Stimulated activated naive CD8-positive, alpha-beta T cell treated with anti-CD3 and anti-CD28 coated beads, Interleukin-15, Interleukin-2, amounts not matched to agents 100 ng/mL and 50 ng/mL, for 24 hours (primary cell): ENCODE data around the gene MAD1L1.
A peak's percentile ranks its signal among the peaks of the same experiment; 100 is the strongest.

Experiments
- H3K27ac Mint-ChIP-seq: one replicate; pipeline ENCODE4 v1.8.0; 2021; ENCODE audit warnings: mild to moderate bottlenecking, mixed read lengths
- H3K27me3 Mint-ChIP-seq: one replicate; pipeline ENCODE4 v1.8.0; 2021; ENCODE audit warnings: mixed read lengths
- H3K36me3 Mint-ChIP-seq: one replicate; pipeline ENCODE4 v1.8.0; 2021; ENCODE audit warnings: low read depth, mixed read lengths
- H3K4me1 Mint-ChIP-seq: one replicate; pipeline ENCODE4 v1.8.0; 2021; ENCODE audit warnings: low read depth, mixed read lengths
- H3K4me3 Mint-ChIP-seq: one replicate; pipeline ENCODE4 v1.8.0; 2021; ENCODE audit warnings: mild to moderate bottlenecking, mixed read lengths
- H3K9me3 Mint-ChIP-seq: one replicate; pipeline ENCODE4 v1.8.0; 2021; ENCODE audit warnings: mixed read lengths

Gene MAD1L1

GRCh38 chr7:1993776-1994740 is 238.7 kb downstream of the MAD1L1 start:
- no peaks in the 10 kb centered on the region for H3K36me3 Mint-ChIP-seq
- no peaks in the 10 kb centered on the region for H3K9me3 Mint-ChIP-seq
- no peak overlapping the region for H3K4me3 Mint-ChIP-seq
- peaks cover 3% of the 10 kb centered on the region for H3K4me1 Mint-ChIP-seq
- no peaks in the 10 kb centered on the region for H3K27me3 Mint-ChIP-seq
- H3K27ac Mint-ChIP-seq = peak overlapping the region; percentile 57

GRCh38 chr7:1993031-1993695 is 239.6 kb downstream of the MAD1L1 start:
- H3K27me3 Mint-ChIP-seq = no peaks in the 10 kb centered on the region
- H3K9me3 Mint-ChIP-seq = no peaks in the 10 kb centered on the region
- no peaks in the 10 kb centered on the region for H3K36me3 Mint-ChIP-seq
- H3K4me1 Mint-ChIP-seq = peaks cover 3% of the 10 kb centered on the region
- no peak overlapping the region for H3K4me3 Mint-ChIP-seq
- H3K27ac Mint-ChIP-seq = no peak overlapping the region

- Mint-ChIP-seq H3K27ac (no peak overlapping the region), H3K36me3 (no peaks in the 10 kb centered on the region), H3K27me3 (no peaks in the 10 kb centered on the region), H3K4me3 (no peak overlapping the region), H3K9me3 (no peaks in the 10 kb centered on the region), H3K4me1 (peaks cover 8% of the 10 kb centered on the region)
Observed at GRCh38 chr7:1992554-1992953, 240.2 kb downstream of the MAD1L1 start.

- Mint-ChIP-seq H3K4me1 (peaks cover 19% of the 10 kb centered on the region), H3K27ac (no peak overlapping the region), H3K36me3 (peaks cover 7% of the 10 kb centered on the region), H3K4me3 (no peak overlapping the region), H3K27me3 (no peaks in the 10 kb centered on the region), H3K9me3 (no peaks in the 10 kb centered on the region)
Observed at GRCh38 chr7:1990001-1990670, 242.6 kb downstream of the MAD1L1 start.

- H3K27ac Mint-ChIP-seq = no peak overlapping the region
- peaks cover 19% of the 10 kb centered on the region for H3K4me1 Mint-ChIP-seq
- H3K9me3 Mint-ChIP-seq = no peaks in the 10 kb centered on the region
- peaks cover 14% of the 10 kb centered on the region for H3K36me3 Mint-ChIP-seq
- H3K4me3 Mint-ChIP-seq = no peak overlapping the region
- H3K27me3 Mint-ChIP-seq = no peaks in the 10 kb centered on the region
Observed at GRCh38 chr7:1989049-1989860, 243.5 kb downstream of the MAD1L1 start.

GRCh38 chr7:1988533-1988930 is 244.2 kb downstream of the MAD1L1 start:
- Mint-ChIP-seq H3K36me3 (peaks cover 14% of the 10 kb centered on the region), H3K4me3 (no peak overlapping the region), H3K9me3 (no peaks in the 10 kb centered on the region), H3K27ac (no peak overlapping the region), H3K27me3 (no peaks in the 10 kb centered on the region), H3K4me1 (peaks cover 16% of the 10 kb centered on the region)

- H3K27ac Mint-ChIP-seq = no peak overlapping the region
- peaks cover 16% of the 10 kb centered on the region for H3K4me1 Mint-ChIP-seq
- H3K36me3 Mint-ChIP-seq = peaks cover 14% of the 10 kb centered on the region
- H3K9me3 Mint-ChIP-seq = no peaks in the 10 kb centered on the region
- H3K27me3 Mint-ChIP-seq = no peaks in the 10 kb centered on the region
- no peak overlapping the region for H3K4me3 Mint-ChIP-seq
Observed at GRCh38 chr7:1987591-1988532, 244.9 kb downstream of the MAD1L1 start.

GRCh38 chr7:1987084-1987535 is 245.6 kb downstream of the MAD1L1 start:
- no peaks in the 10 kb centered on the region for H3K27me3 Mint-ChIP-seq
- no peak overlapping the region for H3K4me3 Mint-ChIP-seq
- H3K4me1 Mint-ChIP-seq = peaks cover 16% of the 10 kb centered on the region
- peak overlapping the region; percentile 36 for H3K27ac Mint-ChIP-seq
- H3K36me3 Mint-ChIP-seq = peaks cover 14% of the 10 kb centered on the region
- no peaks in the 10 kb centered on the region for H3K9me3 Mint-ChIP-seq

- H3K27me3 Mint-ChIP-seq = no peaks in the 10 kb centered on the region
- H3K36me3 Mint-ChIP-seq = peaks cover 14% of the 10 kb centered on the region
- H3K4me3 Mint-ChIP-seq = no peak overlapping the region
- H3K4me1 Mint-ChIP-seq = peaks cover 16% of the 10 kb centered on the region
- no peaks in the 10 kb centered on the region for H3K9me3 Mint-ChIP-seq
- H3K27ac Mint-ChIP-seq = peak overlapping the region; percentile 36
Observed at GRCh38 chr7:1986366-1987083, 246.2 kb downstream of the MAD1L1 start.

- no peaks in the 10 kb centered on the region for H3K9me3 Mint-ChIP-seq
- peaks cover 18% of the 10 kb centered on the region for H3K4me1 Mint-ChIP-seq
- H3K36me3 Mint-ChIP-seq = peaks cover 14% of the 10 kb centered on the region
- H3K27me3 Mint-ChIP-seq = no peaks in the 10 kb centered on the region
- H3K27ac Mint-ChIP-seq = no peak overlapping the region
- H3K4me3 Mint-ChIP-seq = no peak overlapping the region
Observed at GRCh38 chr7:1985936-1986335, 246.8 kb downstream of the MAD1L1 start.

GRCh38 chr7:1985042-1985441 is 247.7 kb downstream of the MAD1L1 start:
- Mint-ChIP-seq H3K36me3 (peaks cover 14% of the 10 kb centered on the region), H3K9me3 (no peaks in the 10 kb centered on the region), H3K4me3 (no peak overlapping the region), H3K4me1 (peaks cover 21% of the 10 kb centered on the region), H3K27me3 (no peaks in the 10 kb centered on the region), H3K27ac (no peak overlapping the region)

GRCh38 chr7:1981878-1982230 is 250.9 kb downstream of the MAD1L1 start:
- H3K4me3 Mint-ChIP-seq = no peak overlapping the region
- peaks cover 10% of the 10 kb centered on the region for H3K4me1 Mint-ChIP-seq
- no peaks in the 10 kb centered on the region for H3K9me3 Mint-ChIP-seq
- H3K27ac Mint-ChIP-seq = no peak overlapping the region
- no peaks in the 10 kb centered on the region for H3K27me3 Mint-ChIP-seq
- H3K36me3 Mint-ChIP-seq = peaks cover 18% of the 10 kb centered on the region

GRCh38 chr7:1981201-1981877 is 251.4 kb downstream of the MAD1L1 start:
- no peaks in the 10 kb centered on the region for H3K9me3 Mint-ChIP-seq
- H3K27ac Mint-ChIP-seq = no peak overlapping the region
- peaks cover 22% of the 10 kb centered on the region for H3K36me3 Mint-ChIP-seq
- H3K4me1 Mint-ChIP-seq = peaks cover 5% of the 10 kb centered on the region
- H3K27me3 Mint-ChIP-seq = no peaks in the 10 kb centered on the region
- H3K4me3 Mint-ChIP-seq = no peak overlapping the region
